Mammary epithelial cell (primary cell): Measurements from ENCODE around the gene CCBE1.

Source experiments
- EZH2 ChIP-seq: IDR thresholded peaks from 2 replicates; pipeline ENCODE4 v1.6.1; 2012; ENCODE audit warnings: low read length, inconsistent platforms, borderline replicate concordance
- TF ChIP-seq, protein P1 (sequence below), 2 donors: IDR thresholded peaks in 1 of 2; conservative IDR thresholded peaks in 1 of 2; 2 replicates each; pipeline ENCODE4 v1.5.1; 2011 to 2012; ENCODE audit warnings: inconsistent platforms in 2 of 2, low read length in 2 of 2, mild to moderate bottlenecking in 2 of 2, control low read depth in 1 of 2, low read depth in 1 of 2; ENCODE audit not compliant: insufficient read depth in 1 of 2; ENCODE audit errors: extremely low read depth in 1 of 2

DNA sequence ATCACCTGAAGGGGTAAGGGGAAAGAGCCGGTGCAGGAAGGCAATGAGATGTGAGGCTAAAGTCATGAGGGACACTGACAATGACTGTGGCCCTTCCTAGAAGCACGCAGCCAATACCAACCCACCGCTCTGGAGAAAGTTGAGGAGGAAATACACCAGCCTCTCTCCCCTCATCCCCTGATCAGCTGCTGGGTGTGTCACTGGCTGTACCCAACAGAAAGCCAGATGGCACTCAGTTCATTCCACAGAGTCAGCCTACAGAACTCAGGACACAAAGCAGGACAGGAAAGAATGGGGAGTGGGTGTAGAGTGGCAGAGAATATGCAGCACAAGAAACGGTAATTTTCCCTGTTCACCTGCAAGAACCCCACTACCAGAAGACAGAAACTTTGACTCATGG, 29.7 kb downstream of the CCBE1 start:
- TF ChIP-seq, protein P1, sequence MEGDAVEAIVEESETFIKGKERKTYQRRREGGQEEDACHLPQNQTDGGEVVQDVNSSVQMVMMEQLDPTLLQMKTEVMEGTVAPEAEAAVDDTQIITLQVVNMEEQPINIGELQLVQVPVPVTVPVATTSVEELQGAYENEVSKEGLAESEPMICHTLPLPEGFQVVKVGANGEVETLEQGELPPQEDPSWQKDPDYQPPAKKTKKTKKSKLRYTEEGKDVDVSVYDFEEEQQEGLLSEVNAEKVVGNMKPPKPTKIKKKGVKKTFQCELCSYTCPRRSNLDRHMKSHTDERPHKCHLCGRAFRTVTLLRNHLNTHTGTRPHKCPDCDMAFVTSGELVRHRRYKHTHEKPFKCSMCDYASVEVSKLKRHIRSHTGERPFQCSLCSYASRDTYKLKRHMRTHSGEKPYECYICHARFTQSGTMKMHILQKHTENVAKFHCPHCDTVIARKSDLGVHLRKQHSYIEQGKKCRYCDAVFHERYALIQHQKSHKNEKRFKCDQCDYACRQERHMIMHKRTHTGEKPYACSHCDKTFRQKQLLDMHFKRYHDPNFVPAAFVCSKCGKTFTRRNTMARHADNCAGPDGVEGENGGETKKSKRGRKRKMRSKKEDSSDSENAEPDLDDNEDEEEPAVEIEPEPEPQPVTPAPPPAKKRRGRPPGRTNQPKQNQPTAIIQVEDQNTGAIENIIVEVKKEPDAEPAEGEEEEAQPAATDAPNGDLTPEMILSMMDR (conservative IDR thresholded peaks at IDR 0.05 in 1 of 2, IDR thresholded peaks at IDR 0.05 in 1 of 2; ENCODE audit: extremely low read depth in 1 of 2, insufficient read depth in 1 of 2, low read depth in 1 of 2, low read length in 2 of 2): no peak
- no peak for TF ChIP-seq EZH2
